ENCODE measurements around the gene EML4. TPM values are rescaled to one million over a fixed set of nuclear protein-coding genes. Genes with fewer than 3 reads are reported as not detected.

The EML4 gene
- total and polyA plus RNA-seq, 10 of the 15 experiments (the other 5 are each of a cell fraction or from before 2014, with no cell fraction given), result 23.1 to 91.3 (median 77.4) TPM

DNA sequence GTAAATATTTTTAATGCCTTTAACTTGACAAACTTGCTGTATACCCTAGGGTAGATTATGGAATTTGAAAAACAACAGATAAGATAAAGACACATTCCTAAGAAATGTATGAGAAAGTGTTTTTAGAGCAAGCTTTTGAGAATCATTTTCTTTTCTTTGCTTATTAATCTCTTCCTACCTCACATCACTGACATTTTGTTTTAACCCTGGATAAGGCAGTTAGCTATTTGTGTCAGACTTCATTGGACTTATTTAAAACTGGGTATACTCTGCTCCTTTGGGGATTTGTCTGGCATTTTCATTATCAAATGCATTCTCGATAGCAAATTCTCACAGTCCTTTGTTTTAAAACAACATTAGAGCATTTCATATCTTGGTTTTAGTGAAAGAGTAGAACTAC is 17.2 kb downstream of the EML4 start:
- peaks cover 78% of the 10 kb centered on the region for H3K79me2 ChIP-seq (ENCODE audit: control insufficient read depth, insufficient read depth, low read length)
- DNase-seq (ENCODE audit: low read depth, low spot score) (no peak), FAIRE-seq (no peak), ATAC-seq (no peak)
- ChIA-PET CTCF (interaction anchor here (0.6 to 2.1 kb wide), 3 partner anchors 16 to 92 kb away, joined by 3 to 5 read pairs (median 5); no protein-coding TSS in a partner anchor), SMC1A (ENCODE audit: uncharacterized antibody, unreplicated experiment) (interaction anchor here (0.6 to 2.3 kb wide), 9 partner anchors 10 to 96 kb away, joined by 3 to 7 read pairs (median 3); no protein-coding TSS in a partner anchor), POLR2A (interaction anchor here (2.0 kb wide), 1 partner anchor 16 kb away, joined by 11 read pairs; no protein-coding TSS in a partner anchor), RAD21 (ENCODE audit: unreplicated experiment) (interaction anchor here (0.5 to 2.1 kb wide), 2 partner anchors 13 to 16 kb away, joined by 3 to 5 read pairs; no protein-coding TSS in a partner anchor)
- H2AFZ ChIP-seq (ENCODE audit: control insufficient read depth, low read depth, low read length), result no peak overlapping the region
- no peak overlapping the region for H3K4me2 ChIP-seq (ENCODE audit: control insufficient read depth, insufficient read depth)
- no peak overlapping the region for H3K9ac ChIP-seq (ENCODE audit: control insufficient read depth, insufficient read depth, low read length)
- no peak overlapping the region for H3K4me3 ChIP-seq
- no peaks in the 10 kb centered on the region for H3K27me3 ChIP-seq (replicated peaks in 1 of 2; ENCODE audit: control insufficient read depth in 2 of 2, insufficient read depth in 2 of 2, low read length in 1 of 2)
- TSS peak; percentile 3 for BruUV-seq (replicated peaks)
- WGBS (ENCODE audit: insufficient coverage, insufficient replicate concordance, low lambda C conversion rate, missing lambda C conversion rate), result 57% methylated on average over 1 of the region's 1 CpG
- no peak for TF ChIP-seq STAT3 (IDR thresholded peaks at IDR 0.05; ENCODE audit: low read depth, low read length)
- no peak for TF ChIP-seq GABPA (IDR thresholded peaks at IDR 0.05; ENCODE audit: low read depth)
- TF ChIP-seq TCF12 (IDR thresholded peaks at IDR 0.05; ENCODE audit: low read depth, low read length), result no peak
- TF ChIP-seq CHD4 (IDR thresholded peaks at IDR 0.05), result no peak
- TF ChIP-seq IRF4 (IDR thresholded peaks at IDR 0.05; ENCODE audit: low read depth, low read length), result no peak
- no peak for TF ChIP-seq BRCA1 (IDR thresholded peaks at IDR 0.05; ENCODE audit: low read depth, low read length)
- TF ChIP-seq, protein P1, sequence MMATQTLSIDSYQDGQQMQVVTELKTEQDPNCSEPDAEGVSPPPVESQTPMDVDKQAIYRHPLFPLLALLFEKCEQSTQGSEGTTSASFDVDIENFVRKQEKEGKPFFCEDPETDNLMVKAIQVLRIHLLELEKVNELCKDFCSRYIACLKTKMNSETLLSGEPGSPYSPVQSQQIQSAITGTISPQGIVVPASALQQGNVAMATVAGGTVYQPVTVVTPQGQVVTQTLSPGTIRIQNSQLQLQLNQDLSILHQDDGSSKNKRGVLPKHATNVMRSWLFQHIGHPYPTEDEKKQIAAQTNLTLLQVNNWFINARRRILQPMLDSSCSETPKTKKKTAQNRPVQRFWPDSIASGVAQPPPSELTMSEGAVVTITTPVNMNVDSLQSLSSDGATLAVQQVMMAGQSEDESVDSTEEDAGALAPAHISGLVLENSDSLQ (IDR thresholded peaks at IDR 0.05), result no peak
- no peak for TF ChIP-seq IKZF2 (IDR thresholded peaks at IDR 0.05)
- TF ChIP-seq PAX8 (IDR thresholded peaks at IDR 0.05), result no peak
- TF ChIP-seq GATAD2B (conservative IDR thresholded peaks at IDR 0.05; ENCODE audit: low read depth), result no peak
- TF ChIP-seq SRF (IDR thresholded peaks at IDR 0.05; ENCODE audit: low read depth in 2 of 2, low read length in 2 of 2), result no peak
- TF ChIP-seq, protein P2, sequence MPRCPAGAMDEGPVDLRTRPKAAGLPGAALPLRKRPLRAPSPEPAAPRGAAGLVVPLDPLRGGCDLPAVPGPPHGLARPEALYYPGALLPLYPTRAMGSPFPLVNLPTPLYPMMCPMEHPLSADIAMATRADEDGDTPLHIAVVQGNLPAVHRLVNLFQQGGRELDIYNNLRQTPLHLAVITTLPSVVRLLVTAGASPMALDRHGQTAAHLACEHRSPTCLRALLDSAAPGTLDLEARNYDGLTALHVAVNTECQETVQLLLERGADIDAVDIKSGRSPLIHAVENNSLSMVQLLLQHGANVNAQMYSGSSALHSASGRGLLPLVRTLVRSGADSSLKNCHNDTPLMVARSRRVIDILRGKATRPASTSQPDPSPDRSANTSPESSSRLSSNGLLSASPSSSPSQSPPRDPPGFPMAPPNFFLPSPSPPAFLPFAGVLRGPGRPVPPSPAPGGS (IDR thresholded peaks at IDR 0.05; ENCODE audit: borderline replicate concordance, insufficient read depth, low read depth, low read length, poor library complexity, severe bottlenecking), result no peak
- no peak for TF ChIP-seq SUPT20H (IDR thresholded peaks at IDR 0.05; ENCODE audit: borderline replicate concordance, control insufficient read depth, low read depth, low read length)
- no peak for TF ChIP-seq RELA (IDR thresholded peaks at IDR 0.05; ENCODE audit: borderline replicate concordance, partially characterized antibody)
- no peak for TF ChIP-seq MTA3 (IDR thresholded peaks at IDR 0.05; ENCODE audit: borderline replicate concordance, low read length)
- TF ChIP-seq CEBPZ (IDR thresholded peaks at IDR 0.05; ENCODE audit: low read depth, low read length), result no peak
- TF ChIP-seq CBFB (IDR thresholded peaks at IDR 0.05; ENCODE audit: low read depth), result no peak
- TF ChIP-seq HSF1 (IDR thresholded peaks at IDR 0.05; ENCODE audit: low read depth, low read length), result no peak
- no peak for TF ChIP-seq CHD2 (IDR thresholded peaks at IDR 0.05; ENCODE audit: borderline replicate concordance, low read depth, low read length)
- H4K20me1 ChIP-seq (ENCODE audit: control insufficient read depth, insufficient read depth), result no peaks in the 10 kb centered on the region; the same call in 1 of the 2 replicates
- intact Hi-C loops (cut with micrococcal nuclease; ENCODE audit: unreplicated experiment) (no loop called here), in situ Hi-C loops (cut with MboI) (no loop called here)
- no peaks in the 10 kb centered on the region for H3K9me3 ChIP-seq (replicated peaks; ENCODE audit: control insufficient read depth, insufficient read depth, low read length)
- H3K4me1 ChIP-seq (ENCODE audit: control insufficient read depth, insufficient read depth, low read length), result peaks cover 3% of the 10 kb centered on the region; the same call in 1 of the 2 replicates
- no peak overlapping the region for H3K27ac ChIP-seq (ENCODE audit: control insufficient read depth, insufficient read depth)
- peaks cover 0 to 6% of the 10 kb centered on the region in 2 experiments; a peak in 2 of 4 replicates for H3K36me3 ChIP-seq (ENCODE audit: control insufficient read depth in 2 of 2, insufficient read depth in 2 of 2, low read length in 1 of 2)
